Subcutaneous adipose tissue (tissue), 4 donors: ENCODE measurements around the gene NUBPL. TPM values are rescaled to one million over a fixed set of nuclear protein-coding genes. Genes with fewer than 3 reads are reported as not detected.

Source experiments
- CTCF ChIP-seq: fragments of 450-650 bp; IDR thresholded peaks from one replicate; pipeline ENCODE4 v1.5.1; 2016; ENCODE audit warnings: low read depth, mild to moderate bottlenecking, control low read depth, antibody characterized with exemption, moderate library complexity
- total RNA-seq, 4 donors: library from RNA; depleted of rRNA; stranded (reverse); fragments of >200 nt; gene quantifications; one replicate each; pipeline ENCODE4 v1.1.0, GENCODE V29; 2016

Gene NUBPL
- total RNA-seq, 4 donors from 2014 or later: 11.7 to 25.1 (median 12.7) TPM

GRCh38 chr14:31887929-31888580, 326.9 kb downstream of the NUBPL start:
- TF ChIP-seq CTCF: no peak

DNA sequence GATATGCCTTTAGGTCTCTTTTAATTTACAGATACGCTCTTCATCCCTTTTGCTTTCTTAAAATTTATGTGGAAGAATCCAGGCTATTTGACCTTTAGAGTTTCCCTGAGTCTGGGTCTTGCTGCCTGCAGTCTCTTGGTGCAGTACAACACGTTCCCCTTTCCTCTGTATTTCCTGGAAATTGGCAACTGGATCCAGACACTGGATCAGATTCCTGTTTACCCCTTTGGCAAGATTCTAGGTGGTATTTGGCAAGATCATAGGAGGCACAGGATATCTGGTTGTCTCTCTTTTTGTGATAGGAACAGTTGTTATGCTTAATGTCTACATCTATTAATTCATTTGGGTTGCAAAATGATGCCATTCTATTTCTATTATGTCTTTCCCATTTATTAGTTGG, 328.1 kb downstream of the NUBPL start:
- TF ChIP-seq CTCF: no peak

DNA sequence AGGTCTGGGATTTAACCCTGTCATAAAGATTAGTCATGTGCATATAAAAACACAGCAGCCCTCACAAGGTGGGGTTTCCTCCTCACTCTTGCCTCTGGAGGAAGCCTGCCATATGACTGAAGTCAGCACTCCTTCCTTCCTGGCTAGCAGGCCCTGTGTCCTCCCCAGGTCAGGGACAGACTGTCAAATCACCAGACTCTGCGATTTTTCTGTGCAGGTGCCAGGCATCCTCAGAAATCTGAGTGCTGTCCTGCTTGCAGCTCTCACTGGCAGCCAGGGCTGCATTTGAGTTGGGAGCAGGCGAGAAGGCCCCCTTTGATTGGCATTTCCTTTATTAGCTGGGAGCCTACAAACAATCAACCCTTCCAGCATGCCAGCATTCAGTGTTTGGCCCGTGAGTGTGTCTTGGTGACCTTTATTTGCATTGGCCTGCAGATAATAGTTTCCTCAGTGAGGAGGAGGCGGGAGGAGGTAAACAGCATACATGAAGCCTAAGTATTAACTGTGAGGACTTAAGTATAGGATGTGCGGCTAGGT, 332.1 kb downstream of the NUBPL start:
- TF ChIP-seq CTCF: no peak

DNA sequence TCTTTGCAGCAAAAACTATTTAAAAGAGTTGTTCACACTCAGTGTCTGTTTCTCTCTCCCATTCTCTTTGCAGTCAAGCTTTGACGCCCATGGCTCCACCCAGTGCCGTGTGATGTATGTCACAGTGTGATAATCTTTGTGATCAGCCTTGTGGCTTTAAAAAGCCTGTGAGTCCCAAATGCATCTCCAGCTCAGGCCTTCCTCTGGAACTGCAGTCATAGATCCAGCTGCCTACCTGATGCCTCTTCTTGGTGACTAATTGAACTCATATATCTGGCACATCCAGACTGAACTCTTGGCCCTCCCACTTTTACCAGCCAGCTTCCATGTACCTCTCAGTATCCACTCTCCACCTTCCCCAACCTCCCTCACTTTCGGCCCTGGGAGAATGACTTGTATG, 333.1 kb downstream of the NUBPL start:
- no peak for TF ChIP-seq CTCF

- no peak for TF ChIP-seq CTCF
These were observed 334.0 kb downstream of the NUBPL start for GRCh38 chr14:31895206-31895605.

- no peak for TF ChIP-seq CTCF
These were observed 334.4 kb downstream of the NUBPL start for GRCh38 chr14:31895646-31896045.

GRCh38 chr14:31897581-31898186, 336.5 kb downstream of the NUBPL start:
- TF ChIP-seq CTCF: no peak
